Measurements from ENCODE around the gene KLHDC4. TPM values are rescaled to one million over a fixed set of nuclear protein-coding genes. Genes with fewer than 3 reads are reported as not detected.
A peak's percentile ranks its signal among the peaks of the same experiment; 100 is the strongest.
"Not testable (repeated sequence)": the region's sequence is repeated elsewhere in the genome, so short reads cannot be mapped to it uniquely, and the experiment has no call there.

Gene KLHDC4
- total RNA-seq, 1 experiment from 2014 or later: 26.4 TPM

DNA sequence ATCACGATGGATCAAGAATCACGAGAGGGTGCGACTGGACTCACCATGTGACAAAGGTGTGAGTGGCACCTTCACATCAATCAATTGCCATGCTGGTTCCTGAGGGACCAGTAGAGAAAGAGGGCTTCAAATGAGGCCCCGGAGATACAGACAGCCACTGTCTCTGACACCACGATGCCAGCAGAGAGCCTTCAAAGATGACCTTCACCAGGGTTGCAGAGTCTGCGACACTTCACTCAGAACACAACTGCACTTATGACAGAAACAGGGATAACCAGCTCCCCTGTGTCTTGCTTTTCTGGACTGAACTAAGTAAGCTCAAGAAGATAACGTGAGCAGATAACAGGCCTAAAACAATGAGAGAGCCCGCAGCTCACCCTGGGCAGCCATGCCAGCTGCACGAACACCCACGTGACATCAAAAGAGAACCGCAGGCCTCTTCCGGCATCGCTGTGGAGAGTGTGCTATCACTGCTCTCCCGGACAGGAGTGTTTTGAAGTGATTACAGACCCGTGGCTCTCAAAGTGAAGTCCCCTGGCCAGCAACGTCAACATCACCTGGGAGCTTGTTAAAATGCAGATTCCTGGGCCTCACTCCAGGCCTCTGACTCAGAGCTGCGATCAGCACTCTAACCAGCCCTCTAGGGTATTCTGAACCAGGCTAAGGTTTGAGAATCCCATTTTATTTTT is 36.4 kb downstream of the KLHDC4 start:
- in situ Hi-C loops (cut with HindIII; ENCODE audit: low pct_unique_long_range_greater_than_20kb, low sequenced_read_pairs): no loop called here
- DNase-seq (ENCODE audit: low read depth, low spot score): no peak

DNA sequence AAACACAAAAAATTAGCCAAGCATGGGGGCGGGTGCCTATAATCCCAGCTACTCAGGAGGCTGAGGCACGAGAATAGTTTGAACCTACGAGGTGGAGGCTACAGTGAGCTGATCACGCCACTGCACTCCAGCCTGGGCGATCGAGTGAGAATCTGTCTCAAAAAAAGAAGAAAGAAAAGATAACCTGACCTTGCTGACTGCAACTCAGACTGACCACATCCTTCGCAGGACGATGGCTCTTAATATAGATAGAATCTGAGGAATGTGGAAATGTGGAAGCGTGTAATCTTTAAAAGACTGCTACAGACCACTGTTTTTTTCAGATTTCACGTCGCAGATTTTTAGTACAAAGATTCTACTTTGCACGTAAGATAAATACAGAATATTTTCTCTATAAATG is 37.8 kb downstream of the KLHDC4 start:
- in situ Hi-C loops (cut with HindIII; ENCODE audit: low pct_unique_long_range_greater_than_20kb, low sequenced_read_pairs): no loop called here
- DNase-seq (ENCODE audit: low read depth, low spot score): no peak

DNA sequence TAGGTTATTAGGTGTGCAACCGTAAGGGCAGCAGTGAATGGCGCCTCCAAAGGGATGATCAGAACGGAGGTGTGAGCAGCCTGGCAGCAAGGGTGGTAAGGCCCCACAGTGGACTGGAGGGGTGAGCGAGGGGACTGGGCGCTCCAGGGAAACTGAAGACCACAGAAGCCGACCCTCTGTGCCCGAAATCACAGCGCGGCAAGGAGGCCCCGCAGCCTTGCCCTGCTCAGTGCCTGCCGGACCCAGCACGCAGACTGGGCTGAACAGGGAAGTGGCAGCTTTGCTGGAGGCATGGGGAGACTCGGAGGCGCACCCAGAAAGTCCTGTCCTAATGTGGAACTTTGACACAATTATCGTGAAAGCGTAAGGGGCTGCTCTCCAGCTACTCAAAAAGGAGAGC is 38.4 kb downstream of the KLHDC4 start:
- in situ Hi-C loops (cut with HindIII; ENCODE audit: low pct_unique_long_range_greater_than_20kb, low sequenced_read_pairs): no loop called here
- DNase-seq (ENCODE audit: low read depth, low spot score): no peak

DNA sequence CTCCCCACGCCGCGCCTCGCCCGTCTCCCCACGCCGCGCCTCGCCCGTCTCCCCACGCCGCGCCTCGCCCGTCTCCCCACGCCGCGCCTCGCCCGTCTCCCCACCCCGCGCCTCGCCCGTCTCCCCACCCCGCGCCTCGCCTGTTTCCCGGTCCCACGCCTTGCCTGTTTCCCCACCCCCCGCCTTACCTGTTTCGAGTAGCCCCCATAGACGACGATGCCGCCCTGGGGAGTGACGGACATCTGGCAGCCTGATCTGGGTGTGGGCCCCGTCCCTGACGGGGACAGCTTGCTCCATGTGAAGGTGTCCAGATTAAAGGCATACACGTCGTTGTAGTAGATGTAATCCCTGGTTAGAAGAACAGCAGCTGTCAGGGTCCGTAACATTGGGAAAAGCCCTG is 39.2 kb downstream of the KLHDC4 start:
- in situ Hi-C loops (cut with HindIII; ENCODE audit: low pct_unique_long_range_greater_than_20kb, low sequenced_read_pairs); DNase-seq (ENCODE audit: low read depth, low spot score): not testable (repeated sequence)

DNA sequence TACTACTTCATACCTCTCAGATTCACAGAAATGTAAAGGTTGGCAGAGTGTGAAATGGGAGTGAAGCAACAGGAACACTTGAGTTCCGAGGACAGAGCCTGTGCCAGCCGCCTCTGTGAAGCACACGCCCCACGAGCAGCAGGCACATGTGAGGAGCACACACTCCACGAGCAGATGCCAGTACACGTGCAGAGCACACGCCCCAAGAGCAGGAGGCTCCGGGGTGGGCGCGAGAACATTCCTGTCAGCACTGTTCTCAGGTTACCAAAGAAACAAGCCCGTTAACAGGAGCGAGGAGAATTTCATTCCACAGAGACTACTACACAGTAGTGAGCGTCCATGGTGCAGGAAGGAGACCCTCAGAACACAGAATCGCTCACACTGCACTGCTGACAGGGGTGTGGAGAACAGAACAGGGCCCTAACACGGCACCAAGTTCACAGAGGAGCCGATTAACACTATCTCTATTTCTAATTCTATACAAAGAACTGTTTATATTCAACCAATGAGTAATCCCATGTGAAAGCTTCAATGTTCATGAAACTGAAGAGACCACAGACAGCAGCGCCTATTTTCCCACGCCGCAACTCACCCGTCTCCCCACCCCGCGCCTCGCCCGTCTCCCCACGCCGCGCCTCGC is 40.1 kb downstream of the KLHDC4 start:
- no peak for DNase-seq (ENCODE audit: low read depth, low spot score)
- in situ Hi-C loops (cut with HindIII; ENCODE audit: low pct_unique_long_range_greater_than_20kb, low sequenced_read_pairs): no loop called here

DNA sequence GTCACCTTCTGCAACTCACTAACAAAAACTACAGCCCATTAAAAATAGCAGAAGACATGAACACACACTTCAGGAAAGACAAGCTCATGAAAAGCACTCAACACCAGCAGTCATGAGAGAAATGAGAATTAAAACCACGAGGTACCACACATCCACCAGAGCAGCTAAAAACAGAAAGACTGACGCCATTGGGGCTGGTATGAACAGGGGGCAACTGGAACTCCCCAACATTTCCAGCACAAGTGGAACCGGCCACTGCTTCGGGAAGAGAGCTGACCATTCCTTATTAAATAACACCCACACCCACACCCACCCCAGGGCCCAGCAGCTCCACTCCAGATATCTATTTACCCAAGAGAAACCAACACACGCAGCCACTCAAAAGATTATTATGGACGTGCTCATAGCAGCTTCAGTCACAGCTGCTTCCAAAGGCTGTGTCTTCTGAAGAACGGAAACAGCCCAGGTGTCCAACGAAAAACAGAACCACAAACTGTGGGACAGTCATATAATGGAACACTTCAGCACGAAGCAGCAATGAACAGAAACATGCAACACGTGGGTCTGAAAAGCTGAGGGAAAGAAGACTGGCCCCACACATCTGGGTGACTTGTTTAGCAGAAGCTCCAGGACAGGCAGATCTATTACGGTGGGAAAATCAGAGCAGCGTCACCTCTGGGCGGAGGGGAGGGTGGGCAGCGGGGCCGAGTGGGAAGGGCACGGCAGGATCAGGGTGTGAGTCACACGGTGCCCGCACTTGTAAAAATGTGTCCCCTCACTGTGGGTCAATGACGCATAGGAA is 41.1 kb downstream of the KLHDC4 start:
- no peak for DNase-seq (ENCODE audit: low read depth, low spot score)
- in situ Hi-C loops (cut with HindIII; ENCODE audit: low pct_unique_long_range_greater_than_20kb, low sequenced_read_pairs): no loop called here

DNA sequence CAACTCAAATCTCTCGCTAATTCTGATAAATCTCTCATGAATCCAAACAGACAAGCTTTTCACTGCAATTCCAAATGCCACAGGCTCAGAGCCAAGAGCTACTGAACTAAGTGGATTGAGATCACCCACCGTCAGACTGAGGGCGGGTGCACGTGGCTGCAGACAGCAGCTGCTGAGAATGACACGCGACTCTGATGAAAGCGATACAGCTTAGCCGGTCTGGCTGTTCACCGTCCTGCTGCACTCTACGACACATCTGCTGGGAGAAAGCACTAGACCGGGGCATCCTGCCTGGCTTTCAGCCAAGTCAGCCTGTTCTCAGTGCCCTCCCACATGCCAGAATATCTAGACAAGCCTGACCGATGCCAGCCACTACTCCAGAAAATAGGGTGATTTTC is 42.6 kb downstream of the KLHDC4 start:
- peak; percentile 94 for DNase-seq (ENCODE audit: low read depth, low spot score)
- in situ Hi-C loops (cut with HindIII; ENCODE audit: low pct_unique_long_range_greater_than_20kb, low sequenced_read_pairs): no loop called here

DNA sequence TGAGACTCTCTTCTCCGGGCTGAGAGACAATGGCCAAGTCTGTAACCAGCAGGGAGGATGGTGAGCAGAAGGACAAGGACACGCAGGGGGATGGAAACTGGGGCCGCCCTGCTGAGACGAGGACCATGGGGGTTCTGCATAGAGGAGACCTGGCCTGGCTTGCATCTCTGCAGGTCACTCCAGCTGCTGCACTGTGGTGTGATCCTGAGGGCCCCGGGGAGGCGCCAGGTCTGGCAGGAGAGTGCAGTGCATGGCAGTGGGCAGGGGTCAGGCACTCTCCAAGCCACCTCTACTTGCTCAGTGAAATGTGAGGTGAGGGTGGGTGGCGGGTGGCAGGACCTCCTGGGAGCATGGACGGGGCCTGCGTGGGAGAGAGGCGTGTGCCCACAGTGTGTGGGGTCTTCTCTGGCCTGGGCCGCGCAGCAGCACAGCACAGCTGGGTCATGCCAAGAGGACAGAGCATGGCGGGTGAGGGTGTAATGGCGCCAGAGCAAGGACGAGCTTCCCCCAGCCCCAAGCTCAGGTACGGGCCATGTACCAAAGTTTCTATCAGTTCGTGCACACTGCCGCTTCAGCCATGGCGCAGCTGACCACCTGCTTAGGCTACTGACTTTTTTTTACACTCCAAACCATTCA is 43.1 kb downstream of the KLHDC4 start:
- no peak for DNase-seq (ENCODE audit: low read depth, low spot score)
- in situ Hi-C loops (cut with HindIII; ENCODE audit: low pct_unique_long_range_greater_than_20kb, low sequenced_read_pairs): no loop called here

DNA sequence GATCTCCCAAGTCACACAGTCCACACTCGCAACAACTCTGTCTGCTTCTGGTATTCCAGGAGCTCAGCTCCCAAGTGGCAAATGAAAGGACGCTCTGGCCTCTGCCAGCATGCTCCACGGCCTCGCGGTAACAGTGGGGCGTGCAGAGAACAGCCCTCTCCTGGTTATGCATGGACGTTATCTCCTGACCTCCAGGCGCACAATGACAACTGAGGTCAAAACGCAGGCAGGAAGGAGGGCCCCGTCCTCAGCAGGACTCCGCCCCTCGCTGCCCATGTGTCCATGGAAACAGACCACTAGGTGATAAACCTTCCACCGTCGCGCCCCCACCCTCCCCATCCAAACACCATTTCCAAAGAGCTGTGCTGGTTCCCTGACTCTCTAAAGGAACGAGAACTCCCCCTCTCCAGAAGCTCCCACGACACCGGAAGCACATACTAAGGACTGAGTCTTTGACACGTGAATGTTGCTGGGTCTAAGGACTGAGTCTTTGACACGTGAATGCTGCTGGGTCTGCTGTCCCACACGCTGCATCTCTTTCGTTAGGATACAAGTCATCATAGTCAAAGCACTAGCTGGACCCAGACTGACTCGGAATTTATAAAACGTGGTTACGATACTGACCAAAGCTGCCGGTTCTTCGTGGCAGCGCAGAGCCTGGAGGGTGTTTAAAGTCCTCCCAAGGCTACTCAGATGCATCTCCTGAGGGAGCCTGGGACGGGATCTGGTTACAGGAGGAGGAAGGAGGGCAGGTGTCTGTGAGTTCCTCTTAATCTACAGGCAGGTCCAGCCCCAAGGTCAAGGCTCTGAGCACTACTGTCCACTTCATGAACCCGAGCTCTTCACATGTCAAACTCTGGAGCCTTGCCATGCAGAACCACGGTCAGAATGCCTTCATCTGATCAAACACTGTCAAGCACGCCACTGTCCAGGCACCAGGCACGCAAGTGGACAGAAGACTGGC is 43.9 kb downstream of the KLHDC4 start:
- in situ Hi-C loops (cut with HindIII; ENCODE audit: low pct_unique_long_range_greater_than_20kb, low sequenced_read_pairs): no loop called here
- no peak for DNase-seq (ENCODE audit: low read depth, low spot score)

DNA sequence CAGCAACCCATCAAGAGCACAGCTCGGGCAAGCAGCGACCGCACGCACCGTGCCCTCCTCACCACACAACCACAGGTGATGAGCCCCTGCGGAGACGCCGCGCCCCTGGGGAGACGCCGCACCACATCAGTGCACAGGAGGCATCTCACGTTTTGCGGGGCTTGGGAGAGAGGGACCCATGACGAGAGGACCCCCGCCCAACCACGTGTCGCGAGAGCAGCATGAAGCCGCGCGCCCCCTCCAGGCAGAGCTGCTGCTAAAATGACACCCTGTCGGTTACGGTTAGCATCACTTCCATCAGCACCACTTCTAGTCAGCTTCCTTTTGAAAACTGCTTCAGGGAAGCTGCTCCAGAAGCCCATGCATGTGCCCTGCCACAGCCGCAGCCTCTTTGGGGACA is 45.3 kb downstream of the KLHDC4 start:
- in situ Hi-C loops (cut with HindIII; ENCODE audit: low pct_unique_long_range_greater_than_20kb, low sequenced_read_pairs): no loop called here
- no peak for DNase-seq (ENCODE audit: low read depth, low spot score)

DNA sequence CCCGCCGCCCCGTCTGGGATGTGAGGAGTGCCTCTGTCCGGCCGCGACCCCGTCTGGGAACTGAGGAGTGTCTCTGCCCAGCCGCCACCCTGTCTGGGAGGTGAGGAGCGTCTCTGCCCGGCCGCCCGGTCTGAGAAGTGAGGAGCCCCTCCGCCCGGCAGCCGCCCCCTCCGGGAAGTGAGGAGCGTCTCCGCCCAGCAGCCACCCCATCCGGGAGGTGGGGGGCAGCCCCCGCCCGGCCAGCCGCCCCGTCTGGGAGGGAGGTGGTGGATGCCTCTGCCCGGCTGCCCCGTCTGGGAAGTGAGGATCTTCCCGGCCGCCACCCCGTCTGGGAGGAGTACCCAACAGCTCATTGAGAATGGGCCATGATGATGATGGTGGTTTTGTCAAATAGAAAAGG is 47.0 kb downstream of the KLHDC4 start:
- in situ Hi-C loops (cut with HindIII; ENCODE audit: low pct_unique_long_range_greater_than_20kb, low sequenced_read_pairs); DNase-seq (ENCODE audit: low read depth, low spot score): not testable (repeated sequence)

DNA sequence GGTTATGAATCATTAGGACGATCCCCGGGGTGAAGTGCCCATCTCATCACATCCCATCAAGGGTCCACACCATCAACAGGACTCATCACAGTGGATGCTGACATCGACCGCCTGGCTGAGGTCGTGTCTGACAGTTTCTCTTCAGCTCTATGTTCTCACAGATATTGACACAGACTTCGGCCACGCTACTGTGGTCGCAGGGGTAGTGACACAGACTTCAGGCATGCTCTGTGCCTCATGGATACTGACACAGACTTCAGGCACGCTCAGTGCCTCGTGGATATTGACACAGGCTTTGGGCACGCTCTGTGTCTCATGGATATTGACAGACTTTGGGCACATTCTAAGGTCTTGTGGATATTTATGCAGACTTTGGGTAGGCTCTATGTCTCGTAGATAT is 50.1 kb downstream of the KLHDC4 start:
- no peak for DNase-seq (ENCODE audit: low read depth, low spot score)
- in situ Hi-C loops (cut with HindIII; ENCODE audit: low pct_unique_long_range_greater_than_20kb, low sequenced_read_pairs): no loop called here

DNA sequence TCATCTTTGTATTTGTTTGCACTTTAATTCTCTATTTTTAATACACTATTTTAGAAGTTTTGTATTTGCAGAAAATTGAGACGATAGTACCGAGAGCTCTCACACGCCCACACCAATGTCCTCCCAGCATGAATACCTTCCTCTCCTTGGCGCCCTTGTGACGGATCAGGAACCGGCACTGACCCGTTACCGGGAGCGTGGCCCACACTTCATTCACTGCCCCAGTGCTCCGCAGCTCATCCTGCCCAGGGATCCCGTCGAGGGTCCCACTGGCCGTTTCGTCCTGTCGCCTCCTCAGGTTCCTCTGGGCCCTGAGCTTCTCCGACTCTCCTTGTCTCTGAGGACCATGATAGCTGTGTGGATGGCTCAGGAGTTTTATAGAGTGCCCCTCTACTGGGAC is 50.6 kb downstream of the KLHDC4 start:
- no peak for DNase-seq (ENCODE audit: low read depth, low spot score)
- in situ Hi-C loops (cut with HindIII; ENCODE audit: low pct_unique_long_range_greater_than_20kb, low sequenced_read_pairs): no loop called here

DNA sequence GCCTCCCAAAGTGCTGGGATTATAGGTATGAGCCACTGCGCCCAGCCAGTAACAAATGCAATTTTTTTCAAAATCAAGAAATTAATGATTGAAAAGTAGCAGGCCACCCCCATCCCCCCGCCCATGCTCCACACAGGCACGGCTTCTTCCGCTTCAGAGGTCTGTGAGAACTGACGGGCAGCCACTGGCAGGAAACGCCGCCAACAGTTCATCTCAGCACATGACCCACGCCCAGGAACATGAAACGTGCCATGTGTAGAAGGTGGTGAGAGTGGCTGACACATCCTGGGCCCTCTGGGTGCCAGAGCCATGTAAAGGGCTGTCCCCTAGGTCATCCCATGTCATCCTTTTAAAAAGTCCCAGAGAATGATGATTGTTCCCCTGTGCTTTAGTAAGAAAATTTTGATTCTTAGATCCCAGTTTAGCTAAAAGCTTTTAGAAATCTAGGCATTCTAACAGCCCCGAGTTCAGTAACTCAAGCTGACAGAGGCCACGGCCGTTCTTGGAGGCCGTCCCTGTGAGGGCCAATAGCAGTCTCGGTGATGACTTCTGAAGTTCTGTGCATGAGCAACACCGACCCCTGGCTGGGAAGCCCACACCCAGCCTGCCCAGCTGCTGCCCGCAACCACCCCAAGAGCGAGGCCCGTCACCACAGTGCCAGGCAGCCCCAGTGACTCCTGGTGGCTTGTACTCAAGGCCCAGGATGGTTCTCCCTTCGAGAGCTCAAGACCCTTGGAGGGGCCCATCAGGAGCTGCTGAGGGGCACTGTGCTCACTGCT is 52.1 kb downstream of the KLHDC4 start:
- in situ Hi-C loops (cut with HindIII; ENCODE audit: low pct_unique_long_range_greater_than_20kb, low sequenced_read_pairs): no loop called here
- DNase-seq (ENCODE audit: low read depth, low spot score): no peak

DNA sequence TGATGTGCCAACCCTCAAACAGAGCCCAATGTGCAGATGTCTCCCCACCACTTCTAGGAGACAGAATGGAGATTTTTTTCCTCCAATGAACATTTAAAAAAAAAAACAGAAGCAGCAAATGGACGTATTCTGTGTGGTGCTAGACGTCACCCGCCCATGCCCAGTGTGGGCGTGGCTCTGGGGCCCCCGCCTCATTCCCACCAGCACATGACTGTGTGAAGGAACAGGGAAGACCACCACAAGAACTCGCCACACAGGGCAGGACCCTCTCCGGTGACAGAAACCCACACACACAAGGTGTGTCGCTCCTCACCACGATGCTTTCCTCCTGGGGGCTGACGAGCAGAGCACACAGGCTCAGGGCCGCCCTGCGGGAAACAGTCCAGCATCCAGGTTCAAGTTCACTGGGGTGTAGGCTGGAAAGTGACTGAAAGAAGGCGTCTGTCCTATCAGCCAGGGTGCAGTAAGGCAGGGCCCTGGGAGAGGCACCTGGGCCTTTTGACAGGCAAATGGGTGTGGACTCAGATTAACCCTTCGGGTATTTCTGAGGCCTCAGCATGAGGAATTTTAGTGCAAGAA is 53.5 kb downstream of the KLHDC4 start:
- in situ Hi-C loops (cut with HindIII; ENCODE audit: low pct_unique_long_range_greater_than_20kb, low sequenced_read_pairs): no loop called here
- DNase-seq (ENCODE audit: low read depth, low spot score): no peak

DNA sequence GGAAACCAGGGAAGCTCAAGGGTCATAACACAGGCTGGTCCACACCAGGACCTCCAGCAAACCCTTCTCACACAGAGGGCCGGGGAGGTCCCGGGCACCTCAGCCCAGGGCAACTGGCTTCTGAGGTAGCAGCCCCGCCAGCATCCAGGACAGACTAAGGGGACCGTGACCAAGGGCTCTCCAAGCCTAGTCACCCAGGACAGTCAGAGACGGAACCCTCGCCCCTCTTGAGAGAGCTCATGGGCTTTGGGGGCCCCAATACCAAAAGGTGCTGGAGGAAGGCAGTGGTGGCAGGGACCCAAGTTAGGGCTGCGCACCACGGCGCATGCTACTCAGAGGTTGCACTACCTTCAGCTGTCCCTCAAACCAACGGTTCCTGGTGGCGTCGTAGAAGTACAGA is 54.9 kb downstream of the KLHDC4 start:
- in situ Hi-C loops (cut with HindIII; ENCODE audit: low pct_unique_long_range_greater_than_20kb, low sequenced_read_pairs): no loop called here
- no peak for DNase-seq (ENCODE audit: low read depth, low spot score)

Data from SK-MEL-5 (cell line).